Measurements from ENCODE around the gene HMGCL.
A peak's percentile ranks its signal among the peaks of the same experiment; 100 is the strongest.

HMGCL gene

GRCh38 chr1:23776217-23776616 lies 49.0 kb downstream of the HMGCL start:
- DNase-seq (ENCODE audit: low read depth in 2 of 2): no peak

GRCh38 chr1:23774174-23774880 lies 50.9 kb downstream of the HMGCL start:
- no peak for DNase-seq (ENCODE audit: low read depth in 2 of 2)

GRCh38 chr1:23772854-23773242 lies 52.4 kb downstream of the HMGCL start:
- DNase-seq (ENCODE audit: low read depth in 2 of 2): no peak

GRCh38 chr1:23772049-23772853 lies 53.0 kb downstream of the HMGCL start:
- peak; percentile 72 to 76 for DNase-seq (ENCODE audit: low read depth in 2 of 2)

- DNase-seq (ENCODE audit: low read depth in 2 of 2): no peak
These were observed 56.5 kb downstream of the HMGCL start for GRCh38 chr1:23768733-23769132.

GRCh38 chr1:23763041-23763577 lies 62.1 kb downstream of the HMGCL start:
- DNase-seq (ENCODE audit: low read depth in 2 of 2): no peak

- no peak for DNase-seq (ENCODE audit: low read depth in 2 of 2)
These were observed 66.0 kb downstream of the HMGCL start for GRCh38 chr1:23759277-23759676.

- no peak for DNase-seq (ENCODE audit: low read depth in 2 of 2)
These were observed 67.4 kb downstream of the HMGCL start for GRCh38 chr1:23757812-23758211.

GRCh38 chr1:23756676-23757075 lies 68.6 kb downstream of the HMGCL start:
- DNase-seq (ENCODE audit: low read depth in 2 of 2): no peak

- DNase-seq (ENCODE audit: low read depth in 2 of 2): no peak
These were observed 72.3 kb downstream of the HMGCL start for GRCh38 chr1:23752909-23753308.
